ENCODE results near the gene STKLD1. TPM values are rescaled to one million over a fixed set of nuclear protein-coding genes. Genes with fewer than 3 reads are reported as not detected.

STKLD1 gene
- total and polyA plus RNA-seq, 2 donors = 0.94 to 1.5 TPM

GRCh38 chr9:133356391-133357091 is 19.6 kb upstream of the STKLD1 start, which contains the start of the genes SURF1 and SURF2:
TSS of gene SURF1 (minus strand) at chr9:133356487. CDS start at chr9:133356453, 34 bp downstream.
TSS of gene SURF2 (plus strand) at chr9:133356550. CDS start at chr9:133356593, 43 bp downstream.
- Histone ChIP-seq H3K4me1 (ENCODE audit: control insufficient read depth in 2 of 2, insufficient read depth in 2 of 2, low read length in 2 of 2) (peaks cover 13 to 23% of the 10 kb centered on the region in 2 donors), H3K9me3 (ENCODE audit: control insufficient read depth in 2 of 2, insufficient read depth in 1 of 2, low read length in 1 of 2) (no peaks in the 10 kb centered on the region), H3K36me3 (ENCODE audit: control insufficient read depth in 2 of 2, insufficient read depth in 2 of 2, low read length in 1 of 2) (peaks cover 49 to 56% of the 10 kb centered on the region in 2 donors), H3K4me3 (ENCODE audit: low read length in 2 of 2) (peak within 1 kb of the TSS; percentile 74 to 75), H3K27ac (ENCODE audit: low read depth in 1 of 2, low read length in 1 of 2) (peak within 1 kb of the TSS; percentile 60 to 73), H3K27me3 (ENCODE audit: control insufficient read depth in 2 of 2, insufficient read depth in 1 of 2, low read length in 1 of 2) (no peaks in the 10 kb centered on the region)
- DNase-seq (ENCODE audit: low read depth in 6 of 9, low spot score in 9 of 9) = peak in 8 of 9 donors; percentile 72 to 93 (median 80)
- WGBS = 2% methylated on average over 78 of the region's 78 CpGs

GRCh38 chr9:133357656-133358055 is 18.5 kb upstream of the STKLD1 start:
- Histone ChIP-seq H3K4me1 (ENCODE audit: control insufficient read depth in 2 of 2, insufficient read depth in 2 of 2, low read length in 2 of 2) (peaks cover 13 to 23% of the 10 kb centered on the region in 2 donors), H3K27ac (ENCODE audit: low read depth in 1 of 2, low read length in 1 of 2) (no peak overlapping the region), H3K36me3 (ENCODE audit: control insufficient read depth in 2 of 2, insufficient read depth in 2 of 2, low read length in 1 of 2) (peaks cover 49 to 54% of the 10 kb centered on the region in 2 donors), H3K27me3 (ENCODE audit: control insufficient read depth in 2 of 2, insufficient read depth in 1 of 2, low read length in 1 of 2) (no peaks in the 10 kb centered on the region), H3K4me3 (ENCODE audit: low read length in 2 of 2) (no peak overlapping the region), H3K9me3 (ENCODE audit: control insufficient read depth in 2 of 2, insufficient read depth in 1 of 2, low read length in 1 of 2) (no peaks in the 10 kb centered on the region)
- WGBS = 98% methylated on average over 14 of the region's 14 CpGs
- DNase-seq (ENCODE audit: low read depth in 6 of 9, low spot score in 9 of 9) = no peak

- DNase-seq (ENCODE audit: low read depth in 6 of 9, low spot score in 9 of 9) = no peak
- no peaks in the 10 kb centered on the region for H3K27me3 ChIP-seq (ENCODE audit: control insufficient read depth in 2 of 2, insufficient read depth in 1 of 2, low read length in 1 of 2)
- peaks cover 13 to 23% of the 10 kb centered on the region in 2 donors for H3K4me1 ChIP-seq (ENCODE audit: control insufficient read depth in 2 of 2, insufficient read depth in 2 of 2, low read length in 2 of 2)
- WGBS = 93% methylated on average over 20 of the region's 20 CpGs
- no peaks in the 10 kb centered on the region for H3K9me3 ChIP-seq (ENCODE audit: control insufficient read depth in 2 of 2, insufficient read depth in 1 of 2, low read length in 1 of 2)
- H3K27ac ChIP-seq (ENCODE audit: low read depth in 1 of 2, low read length in 1 of 2) = no peak overlapping the region
- no peak overlapping the region for H3K4me3 ChIP-seq (ENCODE audit: low read length in 2 of 2)
- peaks cover 52% of the 10 kb centered on the region in 2 donors for H3K36me3 ChIP-seq (ENCODE audit: control insufficient read depth in 2 of 2, insufficient read depth in 2 of 2, low read length in 1 of 2)
Measured at GRCh38 chr9:133359399-133360175, 16.6 kb upstream of the STKLD1 start.

- no peak for DNase-seq (ENCODE audit: low read depth in 6 of 9, low spot score in 9 of 9)
- peaks cover 61 to 62% of the 10 kb centered on the region in 2 donors for H3K36me3 ChIP-seq (ENCODE audit: control insufficient read depth in 2 of 2, insufficient read depth in 2 of 2, low read length in 1 of 2)
- no peak overlapping the region for H3K4me3 ChIP-seq (ENCODE audit: low read length in 2 of 2)
- H3K9me3 ChIP-seq (ENCODE audit: control insufficient read depth in 2 of 2, insufficient read depth in 1 of 2, low read length in 1 of 2) = no peaks in the 10 kb centered on the region
- no peak overlapping the region for H3K27ac ChIP-seq (ENCODE audit: low read depth in 1 of 2, low read length in 1 of 2)
- peaks cover 10 to 20% of the 10 kb centered on the region in 2 donors for H3K4me1 ChIP-seq (ENCODE audit: control insufficient read depth in 2 of 2, insufficient read depth in 2 of 2, low read length in 2 of 2)
- WGBS = 94% methylated on average over 21 of the region's 21 CpGs
- H3K27me3 ChIP-seq (ENCODE audit: control insufficient read depth in 2 of 2, insufficient read depth in 1 of 2, low read length in 1 of 2) = no peaks in the 10 kb centered on the region
Measured at GRCh38 chr9:133360400-133361393, 15.5 kb upstream of the STKLD1 start.

- Histone ChIP-seq H3K27ac (ENCODE audit: low read depth in 1 of 2, low read length in 1 of 2) (no peak overlapping the region), H3K9me3 (ENCODE audit: control insufficient read depth in 2 of 2, insufficient read depth in 1 of 2, low read length in 1 of 2) (no peaks in the 10 kb centered on the region), H3K36me3 (ENCODE audit: control insufficient read depth in 2 of 2, insufficient read depth in 2 of 2, low read length in 1 of 2) (peaks cover 70 to 71% of the 10 kb centered on the region in 2 donors), H3K4me3 (ENCODE audit: low read length in 2 of 2) (no peak overlapping the region), H3K27me3 (ENCODE audit: control insufficient read depth in 2 of 2, insufficient read depth in 1 of 2, low read length in 1 of 2) (no peaks in the 10 kb centered on the region), H3K4me1 (ENCODE audit: control insufficient read depth in 2 of 2, insufficient read depth in 2 of 2, low read length in 2 of 2) (peaks cover 8 to 18% of the 10 kb centered on the region in 2 donors)
- no peak for DNase-seq (ENCODE audit: low read depth in 6 of 9, low spot score in 9 of 9)
- WGBS = 95% methylated on average over 13 of the region's 13 CpGs
Measured at GRCh38 chr9:133361507-133362092, 14.6 kb upstream of the STKLD1 start.

GRCh38 chr9:133362359-133363044 is 13.7 kb upstream of the STKLD1 start:
- Histone ChIP-seq H3K4me1 (ENCODE audit: control insufficient read depth in 2 of 2, insufficient read depth in 2 of 2, low read length in 2 of 2) (peaks cover 0 to 10% of the 10 kb centered on the region in 2 donors), H3K36me3 (ENCODE audit: control insufficient read depth in 2 of 2, insufficient read depth in 2 of 2, low read length in 1 of 2) (peaks cover 79 to 80% of the 10 kb centered on the region in 2 donors), H3K27me3 (ENCODE audit: control insufficient read depth in 2 of 2, insufficient read depth in 1 of 2, low read length in 1 of 2) (no peaks in the 10 kb centered on the region), H3K9me3 (ENCODE audit: control insufficient read depth in 2 of 2, insufficient read depth in 1 of 2, low read length in 1 of 2) (no peaks in the 10 kb centered on the region), H3K4me3 (ENCODE audit: low read length in 2 of 2) (no peak overlapping the region), H3K27ac (ENCODE audit: low read depth in 1 of 2, low read length in 1 of 2) (no peak overlapping the region)
- no peak for DNase-seq (ENCODE audit: low read depth in 6 of 9, low spot score in 9 of 9)
- 98% methylated on average over 15 of the region's 15 CpGs for WGBS

GRCh38 chr9:133366435-133366834 is 9.7 kb upstream of the STKLD1 start:
- H3K27me3 ChIP-seq (ENCODE audit: control insufficient read depth in 2 of 2, insufficient read depth in 1 of 2, low read length in 1 of 2) = no peaks in the 10 kb centered on the region
- no peak for DNase-seq (ENCODE audit: low read depth in 6 of 9, low spot score in 9 of 9)
- peaks cover 72 to 87% of the 10 kb centered on the region in 2 donors for H3K36me3 ChIP-seq (ENCODE audit: control insufficient read depth in 2 of 2, insufficient read depth in 2 of 2, low read length in 1 of 2)
- H3K4me3 ChIP-seq (ENCODE audit: low read length in 2 of 2) = no peak overlapping the region
- peaks cover 13 to 35% of the 10 kb centered on the region in 2 donors for H3K4me1 ChIP-seq (ENCODE audit: control insufficient read depth in 2 of 2, insufficient read depth in 2 of 2, low read length in 2 of 2)
- no peaks in the 10 kb centered on the region for H3K9me3 ChIP-seq (ENCODE audit: control insufficient read depth in 2 of 2, insufficient read depth in 1 of 2, low read length in 1 of 2)
- no peak overlapping the region for H3K27ac ChIP-seq (ENCODE audit: low read depth in 1 of 2, low read length in 1 of 2)
- 97% methylated on average over 11 of the region's 11 CpGs for WGBS

GRCh38 chr9:133367221-133367620 is 8.9 kb upstream of the STKLD1 start:
- Histone ChIP-seq H3K36me3 (ENCODE audit: control insufficient read depth in 2 of 2, insufficient read depth in 2 of 2, low read length in 1 of 2) (peaks cover 66 to 82% of the 10 kb centered on the region in 2 donors), H3K27me3 (ENCODE audit: control insufficient read depth in 2 of 2, insufficient read depth in 1 of 2, low read length in 1 of 2) (no peaks in the 10 kb centered on the region), H3K4me1 (ENCODE audit: control insufficient read depth in 2 of 2, insufficient read depth in 2 of 2, low read length in 2 of 2) (peaks cover 16 to 42% of the 10 kb centered on the region in 2 donors), H3K27ac (ENCODE audit: low read depth in 1 of 2, low read length in 1 of 2) (no peak overlapping the region), H3K9me3 (ENCODE audit: control insufficient read depth in 2 of 2, insufficient read depth in 1 of 2, low read length in 1 of 2) (no peaks in the 10 kb centered on the region), H3K4me3 (ENCODE audit: low read length in 2 of 2) (no peak overlapping the region)
- DNase-seq (ENCODE audit: low read depth in 6 of 9, low spot score in 9 of 9) = no peak
- 98% methylated on average over 22 of the region's 22 CpGs for WGBS
